Peyer's patch (tissue), 4 donors: Measurements from ENCODE around the gene F2.

Source experiments
- CTCF ChIP-seq, 6 experiments: fragments of 450-650 bp in 4 of 6; fragments of 200-600 bp in 2 of 6; sonication (generic) in 1 of 6; IDR thresholded peaks; one replicate each; pipeline ENCODE4 v1.5.1; 2017 to 2019; ENCODE audit warnings: antibody characterized with exemption in 6 of 6, mild to moderate bottlenecking in 3 of 6, moderate library complexity in 1 of 6
- POLR2A ChIP-seq, 2 donors: fragments of 450-650 bp; IDR thresholded peaks; one replicate each; pipeline ENCODE4 v1.5.1; 2017; ENCODE audit warnings: antibody characterized with exemption in 2 of 2, mild to moderate bottlenecking in 2 of 2, moderate library complexity in 2 of 2

GRCh38 chr11:46726206-46726862 is 7.3 kb downstream of the F2 start:
- no peak for TF ChIP-seq CTCF (IDR thresholded peaks at IDR 0.05)
- no peak for TF ChIP-seq POLR2A (IDR thresholded peaks at IDR 0.05)
